Measurements from ENCODE around the gene ZFAND3.
"Not testable (repeated sequence)": the region's sequence is repeated elsewhere in the genome, so short reads cannot be mapped to it uniquely, and the experiment has no call there.

The ZFAND3 gene

GRCh38 chr6:38118791-38119365 lies 299.4 kb downstream of the ZFAND3 start:
- H3K36me3 Mint-ChIP-seq (ENCODE audit: low read depth) = peaks cover 57% of the 10 kb centered on the region

GRCh38 chr6:38119516-38119915 lies 300.0 kb downstream of the ZFAND3 start:
- Mint-ChIP-seq H3K36me3 (ENCODE audit: low read depth) (peaks cover 57% of the 10 kb centered on the region), H3K9me3 (peaks cover 4% of the 10 kb centered on the region), H3K27me3 (no peaks in the 10 kb centered on the region), H3K4me1 (ENCODE audit: low read depth) (no peaks in the 10 kb centered on the region), H3K4me3 (no peak overlapping the region), H3K27ac (no peak overlapping the region)

More at GRCh38 chr6:38118791-38119365, 299.4 kb downstream of the ZFAND3 start:
- Mint-ChIP-seq H3K27me3 (no peaks in the 10 kb centered on the region), H3K27ac (no peak overlapping the region), H3K4me1 (ENCODE audit: low read depth) (no peaks in the 10 kb centered on the region), H3K9me3 (peaks cover 4% of the 10 kb centered on the region), H3K4me3 (no peak overlapping the region)

- not testable (repeated sequence) for H3K27me3 Mint-ChIP-seq; H3K27ac Mint-ChIP-seq; H3K9me3 Mint-ChIP-seq; H3K4me1 Mint-ChIP-seq (ENCODE audit: low read depth); H3K4me3 Mint-ChIP-seq
- H3K36me3 Mint-ChIP-seq (ENCODE audit: low read depth) = peaks cover 54% of the 10 kb centered on the region
These were observed 304.8 kb downstream of the ZFAND3 start for GRCh38 chr6:38124224-38124926.

- H3K27me3 Mint-ChIP-seq = no peaks in the 10 kb centered on the region
- peaks cover 38% of the 10 kb centered on the region for H3K36me3 Mint-ChIP-seq (ENCODE audit: low read depth)
- no peak overlapping the region for H3K27ac Mint-ChIP-seq
- no peak overlapping the region for H3K4me3 Mint-ChIP-seq
- peaks cover 29% of the 10 kb centered on the region for H3K4me1 Mint-ChIP-seq (ENCODE audit: low read depth)
- peaks cover 4% of the 10 kb centered on the region for H3K9me3 Mint-ChIP-seq
These were observed 307.8 kb downstream of the ZFAND3 start for GRCh38 chr6:38127284-38127683.

- Mint-ChIP-seq H3K36me3 (ENCODE audit: low read depth) (peaks cover 24% of the 10 kb centered on the region), H3K4me1 (ENCODE audit: low read depth) (peaks cover 29% of the 10 kb centered on the region), H3K27me3 (no peaks in the 10 kb centered on the region), H3K27ac (peak overlapping the region; percentile 56), H3K9me3 (no peaks in the 10 kb centered on the region), H3K4me3 (peak overlapping the region; percentile 7)
These were observed 312.0 kb downstream of the ZFAND3 start for GRCh38 chr6:38131527-38131965.

DNA sequence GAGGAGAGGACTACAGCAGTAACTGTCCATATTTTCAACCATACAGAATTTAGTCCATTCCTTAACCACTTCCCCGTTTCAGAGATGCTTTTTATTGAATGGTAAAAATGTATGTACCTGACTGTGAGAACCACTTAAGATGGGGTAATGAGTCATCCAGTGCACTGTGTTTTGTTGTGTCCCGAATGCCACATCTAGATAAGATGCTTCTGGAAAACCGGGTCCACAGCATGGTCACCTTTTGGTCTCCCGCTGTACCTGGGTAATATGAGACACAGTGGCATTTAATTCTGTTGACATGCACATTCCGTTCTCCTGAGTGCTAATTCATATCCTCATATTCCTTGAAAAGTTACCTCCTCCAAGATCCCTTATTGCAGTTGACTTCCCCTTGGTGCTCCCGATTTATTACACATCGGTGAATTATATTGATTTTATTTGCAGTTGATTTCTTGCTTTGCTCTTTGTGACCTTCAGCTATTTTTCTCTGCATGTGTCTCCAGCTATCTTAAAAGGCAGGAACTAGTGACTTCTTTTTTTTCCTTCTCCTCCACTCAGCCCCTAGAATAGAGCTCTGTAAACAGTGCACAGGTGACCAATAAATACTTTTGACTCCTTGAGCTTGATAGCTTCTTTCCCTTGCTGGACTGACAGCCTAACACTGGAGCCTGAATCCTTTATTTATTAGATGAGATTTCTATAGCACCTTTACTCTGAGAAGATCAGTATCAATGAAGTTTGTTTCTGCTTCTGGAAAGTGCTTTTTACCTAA lies 314.6 kb downstream of the ZFAND3 start:
- Mint-ChIP-seq H3K4me3 (no peak overlapping the region), H3K27ac (no peak overlapping the region), H3K9me3 (no peaks in the 10 kb centered on the region), H3K36me3 (ENCODE audit: low read depth) (peaks cover 25% of the 10 kb centered on the region), H3K4me1 (ENCODE audit: low read depth) (peaks cover 35% of the 10 kb centered on the region), H3K27me3 (no peaks in the 10 kb centered on the region)

DNA sequence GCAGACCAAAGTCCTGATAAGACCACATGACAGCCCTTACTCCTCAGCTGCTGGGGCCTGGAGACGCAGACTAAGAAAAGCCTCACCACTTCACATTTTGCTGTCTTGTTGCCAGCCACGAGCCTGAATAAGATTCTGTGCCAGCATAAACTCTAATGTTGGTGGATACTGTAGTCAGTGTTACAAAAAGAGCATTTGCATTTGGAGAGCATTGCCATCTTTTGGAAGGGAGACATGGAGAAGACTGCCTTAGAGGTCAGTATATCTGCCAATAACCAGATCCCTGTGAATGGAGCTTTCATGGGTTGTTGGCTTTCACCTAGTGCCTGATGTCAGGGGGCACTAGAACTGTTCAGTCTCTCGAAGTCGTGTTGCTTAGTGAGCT lies 315.2 kb downstream of the ZFAND3 start:
- Mint-ChIP-seq H3K27ac (no peak overlapping the region), H3K4me1 (ENCODE audit: low read depth) (peaks cover 31% of the 10 kb centered on the region), H3K36me3 (ENCODE audit: low read depth) (peaks cover 28% of the 10 kb centered on the region), H3K27me3 (no peaks in the 10 kb centered on the region), H3K4me3 (no peak overlapping the region), H3K9me3 (no peaks in the 10 kb centered on the region)

- peaks cover 33% of the 10 kb centered on the region for H3K36me3 Mint-ChIP-seq (ENCODE audit: low read depth)
- no peaks in the 10 kb centered on the region for H3K27me3 Mint-ChIP-seq
- H3K27ac Mint-ChIP-seq = no peak overlapping the region
- peaks cover 12% of the 10 kb centered on the region for H3K4me1 Mint-ChIP-seq (ENCODE audit: low read depth)
- H3K4me3 Mint-ChIP-seq = no peak overlapping the region
- no peaks in the 10 kb centered on the region for H3K9me3 Mint-ChIP-seq
These were observed 317.0 kb downstream of the ZFAND3 start for GRCh38 chr6:38136547-38136946.

- Mint-ChIP-seq H3K4me1 (ENCODE audit: low read depth) (peaks cover 6% of the 10 kb centered on the region), H3K27me3 (no peaks in the 10 kb centered on the region), H3K9me3 (no peaks in the 10 kb centered on the region), H3K4me3 (no peak overlapping the region), H3K36me3 (ENCODE audit: low read depth) (peaks cover 28% of the 10 kb centered on the region), H3K27ac (no peak overlapping the region)
These were observed 318.2 kb downstream of the ZFAND3 start for GRCh38 chr6:38137608-38138265.

DNA sequence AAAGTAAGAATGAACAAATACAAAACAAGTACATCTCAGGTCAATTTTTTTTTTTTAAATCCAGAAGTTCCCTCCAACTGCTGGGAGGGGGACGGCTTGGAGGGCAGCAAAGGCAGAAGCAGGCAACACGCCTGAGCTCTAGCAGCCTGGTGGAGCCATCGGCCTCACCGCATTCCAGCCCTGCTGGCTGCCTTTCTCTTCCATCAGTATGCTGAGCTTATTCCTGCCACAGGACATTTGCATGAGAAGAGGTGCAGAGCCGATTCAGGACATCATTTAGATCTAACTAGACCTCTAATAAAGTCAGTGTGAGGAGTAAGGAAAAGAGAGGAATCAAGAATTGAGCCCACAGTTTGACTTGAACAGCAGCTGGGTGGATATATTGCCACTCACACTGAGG lies 318.8 kb downstream of the ZFAND3 start:
- no peak overlapping the region for H3K27ac Mint-ChIP-seq
- peaks cover 23% of the 10 kb centered on the region for H3K36me3 Mint-ChIP-seq (ENCODE audit: low read depth)
- H3K9me3 Mint-ChIP-seq = no peaks in the 10 kb centered on the region
- H3K4me3 Mint-ChIP-seq = no peak overlapping the region
- H3K27me3 Mint-ChIP-seq = no peaks in the 10 kb centered on the region
- H3K4me1 Mint-ChIP-seq (ENCODE audit: low read depth) = peaks cover 6% of the 10 kb centered on the region

DNA sequence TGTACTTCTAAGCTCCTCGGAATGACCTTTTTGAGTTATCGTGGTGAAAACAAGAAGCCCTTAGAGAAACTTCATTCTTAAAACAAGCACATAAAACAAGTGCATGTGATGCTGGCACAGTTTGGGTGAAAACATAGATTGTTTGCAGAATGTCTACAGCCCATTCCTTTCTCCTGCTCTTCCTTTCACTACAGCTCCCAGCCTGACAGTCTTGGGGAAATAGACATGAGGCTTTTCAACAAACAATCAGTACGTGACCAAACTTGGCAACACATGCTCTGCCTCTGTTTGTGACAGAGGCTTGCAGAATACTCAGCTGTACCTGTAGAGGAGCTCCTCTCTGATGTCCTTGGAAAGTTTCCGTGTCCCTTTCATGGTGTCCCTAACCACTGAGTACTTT lies 321.6 kb downstream of the ZFAND3 start:
- H3K27ac Mint-ChIP-seq = no peak overlapping the region
- H3K4me1 Mint-ChIP-seq (ENCODE audit: low read depth) = peaks cover 6% of the 10 kb centered on the region
- H3K9me3 Mint-ChIP-seq = no peaks in the 10 kb centered on the region
- H3K36me3 Mint-ChIP-seq (ENCODE audit: low read depth) = peaks cover 14% of the 10 kb centered on the region
- no peaks in the 10 kb centered on the region for H3K27me3 Mint-ChIP-seq
- no peak overlapping the region for H3K4me3 Mint-ChIP-seq

- peaks cover 14% of the 10 kb centered on the region for H3K36me3 Mint-ChIP-seq (ENCODE audit: low read depth)
- no peaks in the 10 kb centered on the region for H3K9me3 Mint-ChIP-seq
- no peak overlapping the region for H3K4me3 Mint-ChIP-seq
- no peaks in the 10 kb centered on the region for H3K27me3 Mint-ChIP-seq
- peaks cover 6% of the 10 kb centered on the region for H3K4me1 Mint-ChIP-seq (ENCODE audit: low read depth)
- H3K27ac Mint-ChIP-seq = no peak overlapping the region
These were observed 322.2 kb downstream of the ZFAND3 start for GRCh38 chr6:38141716-38142115.

GRCh38 chr6:38142178-38142902 lies 322.8 kb downstream of the ZFAND3 start:
- Mint-ChIP-seq H3K4me1 (ENCODE audit: low read depth) (peaks cover 6% of the 10 kb centered on the region), H3K36me3 (ENCODE audit: low read depth) (peaks cover 14% of the 10 kb centered on the region), H3K27ac (no peak overlapping the region), H3K9me3 (no peaks in the 10 kb centered on the region), H3K27me3 (no peaks in the 10 kb centered on the region), H3K4me3 (no peak overlapping the region)

All from stimulated activated naive CD8-positive, alpha-beta T cell treated with anti-CD3 and anti-CD28 coated beads, Interleukin-15, Interleukin-2, amounts not matched to agents 100 ng/mL and 50 ng/mL, for 24 hours (primary cell).